Muscle layer of duodenum (tissue), 2 donors: ENCODE results near the gene SET.

ENCODE experiments used
- H3K27ac ChIP-seq: one replicate; pipeline ENCODE4 v1.7.0; 2013; ENCODE audit warnings: mild to moderate bottlenecking, low read length
- H3K27me3 ChIP-seq: one replicate; pipeline ENCODE4 v1.7.0; 2013; ENCODE audit warnings: low read depth, mild to moderate bottlenecking, control low read depth, low read length
- H3K36me3 ChIP-seq, 2 donors: one replicate each; pipeline ENCODE4 v1.7.0; 2013; ENCODE audit warnings: low read length in 2 of 2, control low read depth in 1 of 2, mild to moderate bottlenecking in 1 of 2; ENCODE audit not compliant: insufficient read depth in 2 of 2, control insufficient read depth in 1 of 2
- H3K4me1 ChIP-seq, 2 donors: one replicate each; pipeline ENCODE4 v1.7.0; 2013; ENCODE audit warnings: low read length in 2 of 2, mild to moderate bottlenecking in 2 of 2, control low read depth in 1 of 2, moderate library complexity in 1 of 2; ENCODE audit not compliant: insufficient read depth in 2 of 2, control insufficient read depth in 1 of 2
- H3K4me3 ChIP-seq, 2 donors: one replicate each; pipeline ENCODE4 v1.7.0; 2013; ENCODE audit warnings: low read length in 2 of 2, low read depth in 1 of 2, mild to moderate bottlenecking in 1 of 2
- H3K9me3 ChIP-seq, 2 donors: one replicate each; pipeline ENCODE4 v1.7.0; 2013; ENCODE audit warnings: low read length in 2 of 2, control low read depth in 1 of 2, mild to moderate bottlenecking in 1 of 2; ENCODE audit not compliant: control insufficient read depth in 1 of 2
- donor health status: healthy.

Gene SET

GRCh38 chr9:128716581-128717254 lies 27.7 kb downstream of the SET start:
- H3K4me1 ChIP-seq = no peaks in the 10 kb centered on the region
- H3K4me3 ChIP-seq = no peak overlapping the region
- no peaks in the 10 kb centered on the region for H3K9me3 ChIP-seq
- no peaks in the 10 kb centered on the region for H3K36me3 ChIP-seq
- no peaks in the 10 kb centered on the region for H3K27me3 ChIP-seq
- no peak overlapping the region for H3K27ac ChIP-seq

DNA sequence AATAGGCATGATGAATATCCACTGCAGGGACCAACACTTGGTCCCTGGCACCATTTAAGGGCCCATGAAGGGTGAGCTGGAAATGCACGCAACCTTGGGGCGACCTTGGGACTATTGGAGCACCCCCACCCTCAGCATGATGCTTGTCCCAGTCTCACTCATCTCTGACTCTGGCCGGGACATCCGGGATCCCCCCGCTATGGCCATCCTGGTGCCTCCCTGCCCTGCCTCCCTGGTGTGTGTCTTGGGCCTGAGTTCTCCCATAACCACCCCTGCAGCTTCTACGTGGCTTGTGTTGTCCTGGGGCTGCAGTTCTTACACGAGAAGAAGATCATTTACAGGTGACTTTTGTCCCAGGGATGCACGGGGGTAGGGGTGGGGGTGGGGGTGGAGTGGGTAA lies 29.0 kb downstream of the SET start:
- Histone ChIP-seq H3K4me3 (no peak overlapping the region), H3K9me3 (no peaks in the 10 kb centered on the region), H3K27ac (no peak overlapping the region), H3K27me3 (no peaks in the 10 kb centered on the region), H3K4me1 (peaks cover 1 to 2% of the 10 kb centered on the region in 2 donors), H3K36me3 (no peaks in the 10 kb centered on the region)

- H3K27ac ChIP-seq = no peak overlapping the region
- H3K36me3 ChIP-seq = no peaks in the 10 kb centered on the region
- H3K4me1 ChIP-seq = peaks cover 3 to 6% of the 10 kb centered on the region in 2 donors
Measured at GRCh38 chr9:128718475-128718874, 29.5 kb downstream of the SET start.

DNA sequence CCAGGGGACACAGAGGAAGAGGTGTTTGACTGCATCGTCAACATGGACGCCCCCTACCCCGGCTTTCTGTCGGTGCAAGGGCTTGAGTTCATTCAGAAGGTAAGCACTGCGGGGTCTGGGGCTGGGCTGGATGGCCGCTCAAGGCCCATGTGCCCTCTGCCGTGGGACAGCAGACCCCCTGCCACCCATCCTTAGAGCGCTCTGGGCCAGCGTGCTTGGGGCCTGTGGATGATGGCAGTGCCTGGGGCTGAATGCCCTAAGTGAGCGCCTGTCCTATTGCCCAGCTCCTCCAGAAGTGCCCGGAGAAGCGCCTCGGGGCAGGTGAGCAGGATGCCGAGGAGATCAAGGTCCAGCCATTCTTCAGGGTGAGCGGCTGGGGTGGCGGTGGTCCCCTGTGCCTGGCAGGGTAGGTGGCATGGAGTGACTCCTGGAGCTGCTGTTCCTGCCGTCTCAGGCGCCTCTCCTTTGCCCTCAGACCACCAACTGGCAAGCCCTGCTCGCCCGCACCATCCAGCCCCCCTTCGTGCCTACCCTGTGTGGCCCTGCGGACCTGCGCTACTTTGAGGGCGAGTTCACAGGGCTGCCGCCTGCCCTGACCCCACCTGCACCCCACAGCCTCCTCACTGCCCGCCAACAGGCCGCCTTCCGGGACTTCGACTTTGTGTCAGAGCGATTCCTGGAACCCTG lies 31.0 kb downstream of the SET start:
- peaks cover 11 to 16% of the 10 kb centered on the region in 2 donors for H3K4me1 ChIP-seq
- no peaks in the 10 kb centered on the region for H3K36me3 ChIP-seq
- no peaks in the 10 kb centered on the region for H3K9me3 ChIP-seq
- no peaks in the 10 kb centered on the region for H3K27me3 ChIP-seq
- H3K27ac ChIP-seq = no peak overlapping the region
- no peak overlapping the region for H3K4me3 ChIP-seq

More at GRCh38 chr9:128718475-128718874, 29.5 kb downstream of the SET start:
- Histone ChIP-seq H3K4me3 (no peak overlapping the region), H3K9me3 (no peaks in the 10 kb centered on the region), H3K27me3 (no peaks in the 10 kb centered on the region)

DNA sequence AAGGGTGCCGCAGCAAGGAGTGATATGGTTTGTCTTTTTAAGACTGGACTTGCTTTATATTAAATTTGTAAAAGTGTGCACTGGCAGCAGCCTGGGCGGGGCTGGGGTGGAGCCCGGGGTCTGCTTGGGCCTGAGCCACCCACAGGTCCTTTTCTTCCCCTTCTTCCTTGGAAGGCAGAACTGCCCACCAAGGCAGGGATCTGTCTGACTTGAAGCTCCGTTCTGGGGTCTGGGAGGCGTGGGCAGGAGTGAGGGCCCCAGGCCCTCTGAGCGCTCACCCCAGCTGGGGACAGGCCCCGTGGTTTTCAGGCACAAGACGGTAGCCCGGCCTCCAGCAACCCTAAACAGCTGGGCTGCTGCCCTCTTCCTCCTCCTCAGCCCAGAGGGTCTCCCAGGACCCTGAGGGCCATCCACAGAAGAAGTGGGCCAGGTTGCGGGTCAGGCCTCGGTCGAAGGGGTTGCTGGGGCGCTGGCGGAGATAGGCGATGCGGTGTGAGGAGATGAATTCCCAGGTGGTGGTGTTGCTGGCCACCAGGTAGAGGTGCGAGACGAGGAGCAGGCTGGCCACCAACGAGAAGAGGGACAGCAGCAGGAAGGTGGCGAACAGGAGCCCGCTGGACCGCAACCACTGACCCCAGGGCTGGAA lies 31.9 kb downstream of the SET start:
- no peaks in the 10 kb centered on the region for H3K36me3 ChIP-seq
- no peaks in the 10 kb centered on the region for H3K9me3 ChIP-seq
- peaks cover 11 to 17% of the 10 kb centered on the region in 2 donors for H3K4me1 ChIP-seq
- H3K27ac ChIP-seq = no peak overlapping the region
- H3K4me3 ChIP-seq = no peak overlapping the region
- H3K27me3 ChIP-seq = no peaks in the 10 kb centered on the region

DNA sequence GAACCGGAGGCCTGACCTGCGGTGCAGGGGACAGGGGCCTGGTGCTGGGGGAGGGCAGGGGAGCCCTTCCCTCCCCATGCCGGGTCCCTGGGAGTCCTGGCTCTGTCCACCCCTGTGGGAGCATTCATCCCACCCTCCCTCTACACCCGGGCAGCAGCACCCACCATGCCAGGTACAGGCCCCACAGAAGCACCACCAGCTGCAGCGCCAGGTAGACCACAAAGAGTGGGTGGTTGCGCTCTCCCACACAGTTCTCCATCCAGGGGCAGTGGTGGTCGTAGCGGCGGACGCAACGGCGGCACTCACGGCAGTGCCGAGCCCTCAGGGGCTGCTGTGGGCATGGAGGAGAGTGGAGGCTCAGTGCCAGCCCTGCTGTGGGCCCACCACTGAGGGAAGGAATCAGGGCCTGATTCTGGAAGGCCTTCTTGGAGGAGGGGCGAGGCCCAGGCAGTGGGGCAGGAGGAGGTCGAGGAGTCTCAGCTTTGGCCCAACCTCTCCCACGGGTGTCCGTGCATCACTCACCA lies 32.5 kb downstream of the SET start:
- Histone ChIP-seq H3K9me3 (no peaks in the 10 kb centered on the region), H3K4me1 (peaks cover 11 to 17% of the 10 kb centered on the region in 2 donors), H3K27me3 (no peaks in the 10 kb centered on the region), H3K36me3 (no peaks in the 10 kb centered on the region), H3K4me3 (no peak overlapping the region), H3K27ac (no peak overlapping the region)

DNA sequence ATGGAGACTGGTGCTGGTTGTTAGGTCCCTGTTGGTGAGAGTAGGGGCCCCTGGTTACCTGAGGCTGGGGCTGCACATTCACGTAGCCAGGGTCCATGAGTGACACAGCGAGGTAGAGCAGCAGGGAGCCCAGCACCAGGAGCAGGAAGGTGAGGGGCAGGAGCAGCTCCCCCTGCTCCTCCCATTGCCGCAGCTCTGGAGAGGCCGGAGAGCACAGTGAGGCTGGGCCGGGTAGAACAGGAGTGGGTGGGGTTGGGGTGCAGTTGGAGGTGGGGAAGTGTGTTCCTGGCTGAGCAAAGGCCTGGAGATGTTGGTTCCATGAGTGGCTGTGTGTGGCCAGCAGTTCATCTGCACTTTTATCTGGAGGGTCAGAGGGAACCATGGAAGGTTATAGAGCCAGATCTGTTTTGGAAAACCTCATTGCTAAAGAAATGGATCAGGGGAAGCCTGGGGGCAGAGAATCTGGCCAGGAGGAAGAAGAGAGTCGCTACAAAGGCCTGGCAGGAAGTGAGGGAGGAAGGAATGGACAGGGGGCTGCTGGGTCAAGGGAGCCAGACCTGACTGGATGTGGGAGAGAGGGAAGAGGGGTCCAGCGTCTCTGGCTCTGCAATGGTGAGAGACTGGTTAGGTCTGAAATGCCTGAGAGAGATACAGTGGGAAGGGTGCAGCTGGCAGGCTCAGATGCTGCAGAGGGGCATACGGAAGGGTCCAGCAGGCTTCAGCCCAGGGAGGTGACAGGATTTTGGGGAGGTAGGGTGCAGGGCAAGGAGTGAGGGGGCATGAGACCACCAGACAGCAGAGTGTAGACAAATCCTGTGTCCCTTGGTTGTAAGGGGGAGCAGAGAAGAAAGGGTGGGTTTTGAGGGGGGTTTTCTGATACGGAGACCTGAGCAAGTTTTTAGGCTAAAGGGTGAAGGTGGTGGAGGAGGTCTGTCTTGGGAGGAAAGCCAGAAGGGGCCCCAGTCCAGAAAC lies 33.6 kb downstream of the SET start:
- Histone ChIP-seq H3K4me1 (peaks cover 11 to 17% of the 10 kb centered on the region in 2 donors), H3K36me3 (no peaks in the 10 kb centered on the region), H3K9me3 (no peaks in the 10 kb centered on the region), H3K27me3 (no peaks in the 10 kb centered on the region), H3K27ac (peak overlapping the region; percentile 74), H3K4me3 (peak overlapping the region in 1 of 2 donors; percentile 83)

DNA sequence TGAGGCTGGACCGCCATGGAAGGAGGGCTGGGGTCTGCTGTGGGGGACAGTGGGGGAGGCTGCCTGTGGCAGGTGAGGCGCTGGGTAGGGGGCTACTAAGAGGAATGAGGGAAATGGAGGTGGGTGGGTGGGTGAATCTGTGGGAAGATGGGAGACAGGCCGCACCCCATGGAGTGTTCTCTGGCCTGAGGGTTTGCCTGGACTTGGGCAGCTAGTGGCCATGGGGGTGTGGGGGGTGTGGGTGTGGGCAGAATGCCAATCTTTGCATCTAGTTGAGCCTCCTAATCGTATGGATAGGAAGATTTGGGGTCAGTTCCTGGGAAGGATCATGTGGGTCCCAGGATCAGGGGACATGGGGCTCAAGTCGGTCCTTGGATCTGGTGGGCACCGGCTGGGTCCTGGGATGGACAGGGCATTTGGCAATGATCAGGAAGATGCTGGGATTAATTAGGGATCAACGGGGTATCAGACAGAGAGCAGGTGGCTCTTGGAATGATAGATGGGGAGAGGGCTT lies 34.4 kb downstream of the SET start:
- H3K36me3 ChIP-seq = no peaks in the 10 kb centered on the region
- H3K4me3 ChIP-seq = peak overlapping the region; percentile 83 to 89
- no peaks in the 10 kb centered on the region for H3K9me3 ChIP-seq
- H3K27me3 ChIP-seq = no peaks in the 10 kb centered on the region
- H3K4me1 ChIP-seq = peaks cover 11 to 17% of the 10 kb centered on the region in 2 donors
- H3K27ac ChIP-seq = peak overlapping the region; percentile 74

GRCh38 chr9:128723866-128724743 lies 35.1 kb downstream of the SET start, which contains the start of gene ZDHHC12:
ZDHHC12 (minus strand) TSS chr9:128724127; CDS start chr9:128724093, 34 bp downstream.
- no peaks in the 10 kb centered on the region for H3K27me3 ChIP-seq
- no peaks in the 10 kb centered on the region for H3K9me3 ChIP-seq
- H3K4me3 ChIP-seq = peak within 1 kb of the TSS; percentile 83 to 89
- peak within 1 kb of the TSS; percentile 74 for H3K27ac ChIP-seq
- no peaks in the 10 kb centered on the region for H3K36me3 ChIP-seq
- H3K4me1 ChIP-seq = peaks cover 11 to 17% of the 10 kb centered on the region in 2 donors

DNA sequence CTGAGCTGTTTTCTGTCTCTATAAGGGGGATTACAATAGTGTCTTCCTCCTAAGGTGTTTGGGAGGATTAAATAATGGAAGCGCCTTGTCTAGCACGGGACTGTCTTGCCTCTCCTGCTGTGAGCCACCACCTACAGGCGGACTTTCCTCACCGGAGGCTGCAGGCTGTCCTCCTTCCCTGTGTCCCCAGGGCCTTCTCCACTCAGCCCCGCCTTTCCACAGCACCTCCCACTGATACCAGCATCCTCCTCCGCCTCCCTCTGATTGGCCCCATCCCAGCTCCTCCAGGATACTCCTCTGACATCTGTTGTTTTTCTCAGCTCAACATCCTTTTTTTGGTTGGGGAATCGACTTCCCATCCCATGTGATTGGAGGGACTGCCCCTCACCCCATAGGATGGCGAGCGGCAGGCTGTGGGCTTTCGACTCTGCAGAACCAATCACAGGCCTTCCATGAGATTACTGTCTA lies 35.8 kb downstream of the SET start:
- H3K9me3 ChIP-seq = no peaks in the 10 kb centered on the region
- H3K36me3 ChIP-seq = no peaks in the 10 kb centered on the region
- H3K4me3 ChIP-seq = peak overlapping the region; percentile 83 to 89
- H3K27me3 ChIP-seq = no peaks in the 10 kb centered on the region
- H3K27ac ChIP-seq = peak overlapping the region; percentile 31
- peaks cover 11 to 17% of the 10 kb centered on the region in 2 donors for H3K4me1 ChIP-seq
